IMR-90 (cell line): ENCODE results near the gene APOE. TPM values are rescaled to one million over a fixed set of nuclear protein-coding genes. Genes with fewer than 3 reads are reported as not detected.
"Not testable (repeated sequence)": the region's sequence is repeated elsewhere in the genome, so short reads cannot be mapped to it uniquely, and the experiment has no call there.

Source experiments
- ATAC-seq: fragments of 200-7000 bp; cut with Tn5 transposase; 2 replicates; pipeline ENCODE4 v1.9.1; 2020; ENCODE audit warnings: low read depth, mild to moderate bottlenecking, moderate library complexity
- BruUV-seq: library from RNA; stranded (reverse); fragments of 400-500 nt; replicated peaks from 2 replicates; lab custom pipeline; 2021; lab: Mats Ljungman, UMichigan
- CTCF ChIA-PET: fragments of 300-600 bp; formaldehyde crosslinking; extraction: SDS; loops from one replicate; lab custom pipeline; 2021; ENCODE audit warnings: antibody characterized with exemption; lab: Yijun Ruan, JAX
- POLR2A ChIA-PET: fragments of 300-600 bp; sonication (Branson Sonifier 250); formaldehyde crosslinking; loops from one replicate; lab custom pipeline; 2022; ENCODE audit warnings: antibody characterized with exemption; ENCODE audit not compliant: unreplicated experiment; lab: Charles Lee
- DNase-seq: peaks from one replicate; pipeline ENCODE4 v3.0.0; 2013
- H2AFZ ChIP-seq: replicated peaks from 2 replicates; pipeline ENCODE3; 2013; ENCODE audit warnings: low read length, mild to moderate bottlenecking; ENCODE audit not compliant: poor library complexity
- H2AK5ac ChIP-seq: 2 replicates; pipeline ENCODE4 v1.6.1; 2013; ENCODE audit warnings: low read depth, low read length, inconsistent platforms
- H2AK9ac ChIP-seq: replicated peaks from 2 replicates; pipeline ENCODE3; 2013; ENCODE audit warnings: mild to moderate bottlenecking, low read depth, low read length, moderate library complexity; ENCODE audit not compliant: poor library complexity
- H2BK120ac ChIP-seq: 2 replicates; pipeline ENCODE4 v1.6.1; 2013; ENCODE audit warnings: low read depth, low read length, inconsistent platforms
- H2BK15ac ChIP-seq: 3 replicates; pipeline ENCODE4 v1.6.1; 2013; ENCODE audit warnings: low read depth, low read length, inconsistent platforms
- H2BK20ac ChIP-seq: 2 replicates; pipeline ENCODE4 v1.6.1; 2013; ENCODE audit warnings: low read depth, mild to moderate bottlenecking, inconsistent platforms, low read length, moderate library complexity
- H2BK5ac ChIP-seq: 2 replicates; pipeline ENCODE4 v1.6.1; 2013; ENCODE audit warnings: mild to moderate bottlenecking, low read depth, low read length, inconsistent platforms; ENCODE audit not compliant: poor library complexity, severe bottlenecking
- H3K14ac ChIP-seq: replicated peaks from 2 replicates; pipeline ENCODE4 v1.6.1; 2013; ENCODE audit warnings: low read depth, low read length, inconsistent platforms
- H3K18ac ChIP-seq: 2 replicates; pipeline ENCODE4 v1.6.1; 2013; ENCODE audit warnings: low read depth, low read length, control low read depth
- H3K23ac ChIP-seq: 2 replicates; pipeline ENCODE4 v1.6.1; 2013; ENCODE audit warnings: low read depth, low read length, inconsistent platforms
- H3K27ac ChIP-seq: 2 replicates; pipeline ENCODE4 v1.5.1; 2013; ENCODE audit warnings: mild to moderate bottlenecking, control low read depth, low read length; ENCODE audit not compliant: insufficient read depth
- H3K27me3 ChIP-seq: 2 replicates; pipeline ENCODE4 v1.6.1; 2013; ENCODE audit warnings: low read length; ENCODE audit not compliant: control insufficient read depth, insufficient read depth
- H3K36me3 ChIP-seq: 2 replicates; pipeline ENCODE4 v1.6.1; 2013; ENCODE audit warnings: low read length, mixed read lengths; ENCODE audit not compliant: control insufficient read depth, insufficient read depth
- H3K4ac ChIP-seq: 2 replicates; pipeline ENCODE4 v1.6.1; 2013; ENCODE audit warnings: low read depth, low read length, inconsistent platforms
- H3K4me1 ChIP-seq: 2 replicates; pipeline ENCODE4 v1.6.1; 2013; ENCODE audit warnings: low read length, mixed read lengths; ENCODE audit not compliant: control insufficient read depth, insufficient read depth
- H3K4me2 ChIP-seq: 2 replicates; pipeline ENCODE4 v1.6.1; 2013; ENCODE audit warnings: low read depth, mild to moderate bottlenecking, control low read depth, low read length, moderate library complexity
- H3K4me3 ChIP-seq: 2 replicates; pipeline ENCODE4 v1.5.1; 2013; ENCODE audit warnings: low read depth, mild to moderate bottlenecking, control low read depth, low read length, moderate library complexity; ENCODE audit not compliant: insufficient read depth
- H3K56ac ChIP-seq: 2 replicates; pipeline ENCODE4 v1.6.1; 2013; ENCODE audit warnings: low read length, inconsistent platforms; ENCODE audit not compliant: insufficient read depth; ENCODE audit errors: extremely low read depth
- H3K79me1 ChIP-seq, 2 experiments: 2 replicates each; pipeline ENCODE4 v1.6.1; 2013; ENCODE audit warnings: low read length in 2 of 2, inconsistent platforms in 1 of 2, low read depth in 1 of 2
- H3K9ac ChIP-seq: 2 replicates; pipeline ENCODE4 v1.6.1; 2013; ENCODE audit warnings: low read depth, low read length, control low read depth
- H3K9me1 ChIP-seq: 2 replicates; pipeline ENCODE4 v1.6.1; 2013; ENCODE audit warnings: low read length, inconsistent platforms; ENCODE audit not compliant: insufficient read depth
- H3K9me3 ChIP-seq: 2 replicates; pipeline ENCODE4 v1.6.1; 2013; ENCODE audit warnings: low read length; ENCODE audit not compliant: control insufficient read depth, insufficient read depth
- H4K20me1 ChIP-seq: 2 replicates; pipeline ENCODE4 v1.6.1; 2013; ENCODE audit warnings: low read length, inconsistent platforms; ENCODE audit not compliant: insufficient read depth
- H4K5ac ChIP-seq: 2 replicates; pipeline ENCODE4 v1.6.1; 2013; ENCODE audit warnings: mild to moderate bottlenecking, low read depth, low read length, control low read depth
- H4K8ac ChIP-seq, 2 experiments: 2 replicates each; pipeline ENCODE4 v1.6.1; 2013; ENCODE audit warnings: low read depth in 2 of 2, low read length in 2 of 2, control low read depth in 1 of 2, inconsistent platforms in 1 of 2
- H4K91ac ChIP-seq: 2 replicates; pipeline ENCODE4 v1.6.1; 2013; ENCODE audit warnings: low read depth, low read length, inconsistent platforms; ENCODE audit not compliant: insufficient read depth
- WGBS, 2 experiments: methylation state at CpG; one replicate each; pipeline versions ENCODE4 v1.1.5 to v1.1.7; 2013; ENCODE audit warnings: missing lambda C conversion rate in 2 of 2; ENCODE audit not compliant: insufficient read length in 1 of 2; ENCODE audit errors: extremely low coverage in 2 of 2; 5-methylcytosine and 5-hydroxymethylcytosine counted together
- dilution Hi-C: fragments of 300-500 bp; cut with HindIII; formaldehyde crosslinking; loops from one replicate; pipeline ENCODE4 v1.14.3; 2018; ENCODE audit warnings: low sequenced_read_pairs; ENCODE audit not compliant: unreplicated experiment
- in situ Hi-C: fragments of 300-500 bp; cut with MboI; formaldehyde crosslinking; loops from 3 replicates; pipeline ENCODE4 v1.14.3; 2019; ENCODE audit warnings: low sequenced_read_pairs, inconsistent platforms, mixed read lengths
- intact Hi-C: fragments of 100-400 bp; cut with micrococcal nuclease; formaldehyde crosslinking; loops from 2 replicates; pipeline ENCODE4 v1.10.0; 2022
- polyA plus RNA-seq, 3 experiments: library from polyadenylated mRNA; depleted of rRNA; stranded (reverse); fragments of >200 nt; gene quantifications; 2 replicates each; pipeline ENCODE4 v1.2.3, GENCODE V29; 2012; ENCODE audit warnings: low replicate concordance in 1 of 3
- total RNA-seq: library from RNA; depleted of rRNA; stranded (reverse); fragments of >200 nt; gene quantifications from 2 replicates; pipeline ENCODE4 v1.2.3, GENCODE V29; 2012

The APOE gene
- total and polyA plus RNA-seq, 2 of the 4 experiments (the other 2 are of a cell fraction): 0.18 to 2.0 TPM

DNA sequence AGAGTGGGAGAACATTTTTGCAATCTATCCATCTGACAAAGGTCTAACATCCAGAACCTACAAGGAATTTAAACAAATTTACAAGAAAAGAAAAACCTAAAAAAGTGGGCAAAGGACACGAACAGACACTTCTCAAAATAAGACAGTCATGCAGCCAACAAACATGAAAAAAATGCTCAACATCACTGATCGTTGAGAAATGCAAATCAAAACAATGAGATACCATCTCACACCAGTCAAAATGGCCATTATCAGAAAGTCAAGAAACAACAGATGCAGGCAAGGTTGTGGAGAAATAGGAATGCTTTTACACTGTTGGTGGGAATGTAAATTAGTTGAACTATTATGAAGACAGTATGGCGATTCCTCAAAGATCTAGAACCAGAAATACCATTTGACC lies 44.0 kb upstream of the APOE start:
- ATAC-seq, DNase-seq, H2BK20ac ChIP-seq, H3K27ac ChIP-seq, POLR2A ChIA-PET, H4K91ac ChIP-seq, intact Hi-C loops, H3K18ac ChIP-seq, CTCF ChIA-PET, in situ Hi-C loops, H3K4ac ChIP-seq, H4K5ac ChIP-seq, H2BK120ac ChIP-seq, H4K8ac ChIP-seq, H2BK5ac ChIP-seq, H2AK5ac ChIP-seq, H3K4me2 ChIP-seq, H3K14ac ChIP-seq, H3K23ac ChIP-seq, H3K9me3 ChIP-seq, H3K27me3 ChIP-seq, H2BK15ac ChIP-seq, H3K56ac ChIP-seq, H2AFZ ChIP-seq, H3K4me3 ChIP-seq, H3K4me1 ChIP-seq, H2AK9ac ChIP-seq, H3K9ac ChIP-seq, dilution Hi-C loops: not testable (repeated sequence)
- Histone ChIP-seq H4K20me1 (peaks cover 80% of the 10 kb centered on the region), H3K9me1 (peaks cover 10% of the 10 kb centered on the region), H3K79me1 (peaks cover 24 to 80% of the 10 kb centered on the region in 2 experiments), H3K36me3 (peaks cover 28% of the 10 kb centered on the region)
- BruUV-seq: TSS peak; percentile 32
- WGBS, 2 experiments: no CpG with 5 or more reads among the region's 3 CpGs
